GM18505 (cell line): ENCODE results near the gene NRTN.

ENCODE experiments used
- ATAC-seq: cut with Tn5 transposase; IDR thresholded peaks from one replicate; pipeline ENCODE4 v1.9.1; 2021; ENCODE audit not compliant: unreplicated experiment
- POLR2A ChIP-seq: IDR thresholded peaks from 4 replicates; pipeline ENCODE4 v1.6.1; 2011; ENCODE audit warnings: borderline replicate concordance; ENCODE audit not compliant: insufficient read depth, insufficient read length; ENCODE audit errors: extremely low read depth

NRTN gene

DNA sequence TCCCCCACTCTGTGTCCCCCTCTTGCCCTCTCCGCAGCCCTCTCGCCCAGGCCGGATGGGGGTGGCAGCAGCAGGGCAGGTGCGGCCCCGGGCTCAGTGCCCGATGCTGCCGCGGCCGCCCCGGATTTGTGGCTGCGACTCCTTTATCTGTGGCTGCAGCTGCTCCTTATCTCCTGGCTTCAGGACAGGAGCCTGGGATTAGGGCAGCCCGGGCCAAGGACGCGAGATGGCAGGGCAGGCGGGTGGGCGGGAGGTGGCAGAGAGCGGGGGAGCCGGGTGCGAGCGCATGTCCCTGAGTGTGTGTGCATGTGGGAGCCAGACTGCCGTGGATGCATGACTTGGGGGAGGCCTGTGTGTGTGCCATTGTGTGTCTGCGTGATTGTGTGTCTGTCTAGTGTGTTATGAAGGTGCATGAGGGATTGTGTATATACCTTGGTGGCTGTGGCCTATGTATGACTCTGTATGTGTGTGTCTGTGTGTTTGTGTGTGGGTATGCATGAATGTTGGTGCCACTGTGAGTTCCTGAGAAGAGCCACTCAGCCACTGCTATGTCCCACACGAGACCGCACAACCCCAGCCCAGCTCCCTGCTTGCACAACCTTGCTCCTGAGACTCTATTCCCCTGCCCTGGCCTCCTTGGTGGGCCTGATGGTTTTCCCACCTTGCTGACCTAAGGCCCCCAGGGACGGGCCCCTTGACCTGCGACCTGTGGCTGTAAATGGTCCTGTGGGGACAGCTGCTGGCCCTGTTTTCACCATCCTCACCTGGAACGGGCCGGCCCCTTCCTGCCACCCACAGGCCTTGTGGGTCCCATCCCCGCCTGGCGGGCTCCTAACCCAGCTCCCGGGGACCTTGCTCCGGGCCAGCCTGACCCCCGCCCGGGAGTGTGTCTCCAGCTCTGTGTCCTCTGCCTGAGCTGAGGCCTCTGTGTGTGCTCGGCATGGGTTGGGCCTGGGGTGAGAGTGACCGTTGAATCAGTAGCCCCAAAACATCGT, 5.3 kb upstream of the NRTN start:
- TF ChIP-seq POLR2A, result no peak
- ATAC-seq, result no peak

DNA sequence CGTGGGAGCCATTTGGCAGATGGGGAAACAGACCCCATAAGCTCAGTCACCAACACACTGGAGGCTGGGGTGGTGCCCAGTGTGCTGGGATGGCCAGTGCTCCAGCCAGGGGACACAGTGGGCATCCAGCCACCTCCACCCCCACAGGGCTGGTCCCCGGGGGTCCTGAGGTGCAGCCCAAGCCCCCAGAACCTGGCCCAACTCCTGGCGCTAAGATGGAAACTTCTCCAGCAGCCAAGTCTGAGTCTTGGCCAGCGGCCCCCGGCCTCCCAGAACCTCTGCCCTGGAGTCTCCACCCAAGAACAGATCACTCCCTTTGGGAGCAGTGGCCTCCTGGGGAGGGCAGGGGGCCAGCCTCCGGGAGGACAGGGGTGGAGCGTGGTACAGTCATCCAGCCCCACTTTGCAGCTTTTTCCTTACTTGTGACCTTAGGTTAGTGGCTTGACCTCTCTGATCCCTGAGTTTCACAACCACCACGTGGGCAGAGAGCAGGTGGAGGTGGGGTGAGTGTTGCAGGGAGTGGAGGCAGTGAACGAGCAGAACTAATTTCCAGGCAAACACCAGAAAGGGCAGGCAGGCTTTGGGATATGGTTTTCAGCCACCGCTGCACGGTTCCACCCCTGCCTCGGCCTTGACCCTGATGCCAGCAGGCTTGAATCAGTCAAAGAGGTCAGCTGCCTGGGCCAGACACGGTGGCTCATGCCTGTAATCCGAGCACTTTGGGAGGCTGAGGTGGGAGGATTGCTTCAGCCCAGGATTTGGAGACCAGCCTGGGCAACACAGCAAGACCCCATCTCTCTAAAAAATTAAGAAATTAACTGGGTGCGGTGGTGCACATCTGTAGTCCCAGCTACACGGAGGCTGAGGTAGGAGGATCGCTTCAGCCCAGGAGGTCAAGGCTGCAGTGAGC, 4.3 kb upstream of the NRTN start:
- ATAC-seq, result no peak
- no peak for TF ChIP-seq POLR2A

DNA sequence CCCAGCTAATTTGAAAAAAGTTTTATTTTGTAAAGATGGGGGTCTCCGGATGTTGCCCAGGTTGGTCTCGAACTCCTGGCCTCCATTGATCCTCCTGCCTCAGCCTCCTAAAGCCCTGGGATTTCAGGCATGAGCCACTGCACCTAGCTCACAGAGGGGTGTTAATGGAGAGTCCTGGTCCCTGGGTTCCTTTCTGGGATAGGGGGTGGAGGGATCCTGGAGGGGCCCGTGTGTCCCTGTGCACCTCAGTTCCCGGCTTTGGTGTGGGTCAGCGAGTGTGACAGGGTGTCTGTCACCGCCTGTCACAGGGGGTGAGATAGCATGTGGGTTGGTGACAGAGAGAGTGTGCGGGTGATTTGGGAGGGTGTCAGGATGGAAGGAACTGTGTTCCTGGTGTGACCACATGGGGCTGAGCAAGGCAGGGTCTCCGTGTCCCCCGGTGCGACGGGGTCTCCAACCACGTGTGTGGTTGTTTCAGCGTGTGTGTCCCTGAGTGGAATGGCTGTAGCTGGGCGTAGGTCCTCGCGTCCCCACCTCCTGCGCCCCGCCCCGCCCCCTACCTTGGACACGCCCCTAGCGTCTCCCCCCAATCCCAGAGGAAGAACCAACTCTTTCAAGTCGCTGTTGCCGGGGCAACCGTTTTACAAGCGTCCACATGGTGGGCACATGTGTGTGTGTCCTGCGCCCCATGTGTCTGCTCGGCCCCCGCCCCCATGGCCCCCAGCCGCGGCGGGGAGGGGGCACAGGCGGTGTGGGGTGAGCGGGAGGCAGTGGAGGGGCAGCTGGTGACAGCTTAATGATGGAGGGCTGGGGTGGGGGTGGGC, 2.9 kb upstream of the NRTN start:
- ATAC-seq, result no peak
- no peak for TF ChIP-seq POLR2A

DNA sequence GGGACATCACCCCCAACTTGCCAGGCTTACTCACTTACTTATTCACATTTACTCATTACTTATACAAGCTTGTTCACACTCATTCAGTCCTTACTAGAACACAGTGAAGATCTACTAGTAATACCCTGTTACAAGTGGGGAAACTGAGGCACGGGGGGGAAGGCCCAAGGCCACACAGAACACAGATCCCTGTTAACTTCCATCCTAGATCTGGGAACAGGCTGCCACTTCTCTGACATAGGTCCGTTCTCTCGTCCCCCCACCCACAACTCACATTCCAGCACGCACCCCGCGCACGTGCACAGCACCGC, 1.5 kb upstream of the NRTN start:
- ATAC-seq, result no peak
- TF ChIP-seq POLR2A, result no peak

DNA sequence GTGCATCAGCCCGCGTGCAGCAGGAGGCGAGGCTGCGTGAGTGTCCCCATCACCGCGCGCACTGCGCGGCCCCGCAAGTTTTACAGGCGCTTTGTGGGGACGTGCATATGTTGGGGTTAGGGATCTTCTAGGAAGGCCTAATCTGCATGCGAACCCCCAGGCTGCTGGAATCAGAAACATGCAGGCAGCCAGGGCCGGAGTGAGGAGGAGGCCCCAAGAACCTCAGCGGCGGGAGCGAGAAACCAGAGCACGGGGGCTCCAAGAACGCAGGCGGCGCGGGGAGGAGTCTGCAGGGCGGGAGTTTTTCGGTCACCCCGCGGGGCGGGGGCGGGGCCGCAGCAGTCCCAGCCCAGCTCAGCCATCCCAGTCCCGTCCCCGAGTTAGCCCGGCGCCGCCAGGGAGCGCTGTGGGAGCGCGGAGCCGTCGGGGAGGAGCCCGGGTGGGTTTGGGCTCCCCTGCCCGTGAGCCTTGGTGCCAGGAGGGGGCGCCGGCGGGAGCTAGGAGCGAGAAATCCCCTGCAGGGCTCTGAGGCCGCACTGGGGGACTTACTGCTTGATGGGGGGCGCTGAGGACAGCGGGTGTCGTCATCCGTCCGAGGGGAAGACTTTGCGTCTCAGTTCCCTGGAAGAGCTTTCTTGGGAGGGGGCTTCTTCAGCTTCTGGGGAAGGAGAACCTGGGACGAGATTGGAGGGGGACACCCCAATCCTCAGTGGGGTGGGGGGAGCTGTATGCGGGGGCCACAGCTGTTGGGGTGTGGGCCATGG, 933 bp upstream of the NRTN start:
- peak; percentile 76 for ATAC-seq
- no peak for TF ChIP-seq POLR2A

DNA sequence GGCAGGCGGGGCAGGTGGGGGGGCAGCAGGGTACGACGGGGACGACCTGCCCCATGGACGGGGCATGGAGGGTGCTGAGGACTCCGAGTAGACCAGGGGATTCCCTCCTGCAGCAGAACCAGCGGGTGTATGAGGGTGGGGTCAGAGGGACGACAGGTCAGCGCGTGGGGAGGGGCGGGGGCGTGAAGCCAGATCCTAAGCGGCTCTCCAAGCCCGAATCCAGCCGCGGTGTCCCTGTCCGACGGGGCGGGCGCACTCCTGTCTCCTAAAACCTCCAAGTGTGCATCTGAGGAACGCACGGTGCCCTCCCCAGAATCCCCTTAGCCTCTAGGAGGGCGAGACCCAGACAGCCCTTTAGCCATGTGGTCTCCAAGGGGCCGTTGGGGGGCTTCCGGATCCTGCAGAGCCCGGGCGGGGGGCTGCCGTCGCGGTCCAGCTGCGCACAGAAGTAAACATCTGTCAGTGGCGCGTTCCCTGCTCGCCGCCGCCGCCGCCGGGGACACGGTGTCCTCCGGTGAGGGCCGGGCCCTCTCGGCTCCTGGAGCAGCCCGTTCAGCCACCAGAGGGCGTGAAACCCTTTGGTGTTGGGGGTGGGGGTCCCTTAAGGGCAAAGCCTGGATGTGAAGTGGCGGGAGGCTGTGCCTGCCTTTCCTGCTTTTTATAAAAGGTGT, 730 bp downstream of the NRTN start:
- no peak for TF ChIP-seq POLR2A
- ATAC-seq, result no peak

DNA sequence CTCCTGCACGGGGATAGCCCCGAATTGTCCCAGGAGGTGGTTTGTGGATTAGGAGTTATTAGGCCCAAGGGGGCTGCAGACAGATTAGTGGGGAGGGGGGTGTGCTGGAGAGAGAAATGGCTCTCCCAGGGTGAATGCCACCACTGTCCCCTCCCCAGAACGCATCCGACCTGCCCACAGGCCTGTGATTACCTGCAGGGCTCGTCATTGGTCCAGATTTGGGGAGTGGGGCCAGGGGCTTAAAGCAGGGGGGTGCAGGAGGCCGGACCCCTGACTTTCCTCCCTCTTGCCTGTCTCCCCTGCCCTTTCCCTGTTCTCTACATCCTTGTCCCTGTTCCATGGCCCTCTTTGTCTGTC, 1.2 kb downstream of the NRTN start:
- no peak for ATAC-seq

DNA sequence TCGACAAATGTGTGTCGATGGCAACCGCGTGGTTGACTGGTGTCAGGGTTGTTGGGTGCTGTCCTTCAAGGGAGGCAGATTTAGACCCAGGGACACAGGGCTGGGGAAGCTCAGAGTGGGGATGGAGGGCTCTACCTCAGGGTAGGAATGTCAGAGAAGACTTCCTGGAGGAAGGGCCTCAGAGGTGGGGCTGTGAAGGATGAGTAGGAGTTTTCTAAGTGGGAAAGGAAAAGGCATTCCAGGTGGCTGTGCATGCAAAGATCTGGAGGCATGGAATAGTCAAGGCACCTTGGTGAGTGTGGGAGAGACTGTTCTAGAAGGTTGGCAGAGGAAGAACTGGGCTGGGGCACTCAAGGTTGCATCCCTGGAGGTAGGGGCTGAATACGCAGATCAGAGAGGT, 2.0 kb downstream of the NRTN start:
- ATAC-seq, result no peak
- no peak for TF ChIP-seq POLR2A

More for the DNA sequence above, 1.2 kb downstream of the NRTN start:
- TF ChIP-seq POLR2A, result no peak

DNA sequence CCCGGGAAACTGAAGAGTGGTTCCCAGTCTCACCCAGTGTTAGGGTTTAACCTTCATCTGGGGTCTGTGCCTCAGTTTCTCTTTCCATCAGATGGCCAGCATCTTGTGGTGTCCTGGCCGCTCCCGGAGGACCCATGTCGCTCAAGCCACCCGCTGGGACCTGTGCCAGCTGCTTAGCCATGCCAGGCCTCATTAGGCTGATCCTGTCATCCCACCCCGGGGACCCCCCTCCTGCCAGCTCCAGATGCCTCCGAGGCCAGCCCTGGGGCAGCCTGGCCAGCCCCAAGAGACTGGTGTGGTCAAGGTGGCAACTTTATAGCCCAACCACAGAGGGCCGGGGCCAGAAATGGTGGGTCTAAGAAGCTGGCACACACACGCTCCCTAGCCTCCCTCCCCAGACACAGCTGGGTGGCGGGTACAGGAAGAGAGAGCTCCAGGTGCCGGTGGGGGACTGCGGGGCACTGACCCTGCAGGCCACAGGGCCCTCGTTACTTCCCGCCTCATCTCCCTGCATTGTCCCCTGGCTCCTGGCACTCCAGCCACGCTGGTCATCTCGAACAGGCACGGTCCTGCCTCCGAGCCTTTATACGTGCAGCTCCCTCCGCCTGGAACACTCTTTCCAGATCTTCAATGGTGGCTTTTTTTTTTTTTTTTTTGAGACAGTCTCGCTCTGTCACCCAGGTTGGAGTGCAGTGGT, 3.4 kb downstream of the NRTN start:
- no peak for TF ChIP-seq POLR2A
- ATAC-seq, result no peak

DNA sequence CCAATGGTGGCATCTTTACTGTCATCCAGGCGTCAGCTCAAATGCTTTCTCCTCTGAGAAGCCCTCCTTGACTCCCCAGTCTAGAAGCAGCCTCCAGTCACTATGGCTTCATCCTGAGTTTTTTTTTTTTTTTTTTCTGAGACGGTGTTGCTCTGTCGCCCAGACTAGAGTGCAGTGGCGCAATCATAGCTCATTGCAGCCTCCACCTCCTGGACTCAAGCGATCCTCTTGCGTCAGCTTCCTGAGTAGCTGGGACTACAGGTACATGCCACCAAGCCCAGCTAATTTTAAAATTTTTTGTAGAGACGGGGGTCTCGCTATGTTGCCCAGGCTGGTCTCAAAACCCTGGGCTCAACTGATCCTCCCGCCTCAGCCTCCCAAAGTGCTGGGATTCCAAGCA, 4.2 kb downstream of the NRTN start:
- no peak for ATAC-seq
- TF ChIP-seq POLR2A, result no peak

DNA sequence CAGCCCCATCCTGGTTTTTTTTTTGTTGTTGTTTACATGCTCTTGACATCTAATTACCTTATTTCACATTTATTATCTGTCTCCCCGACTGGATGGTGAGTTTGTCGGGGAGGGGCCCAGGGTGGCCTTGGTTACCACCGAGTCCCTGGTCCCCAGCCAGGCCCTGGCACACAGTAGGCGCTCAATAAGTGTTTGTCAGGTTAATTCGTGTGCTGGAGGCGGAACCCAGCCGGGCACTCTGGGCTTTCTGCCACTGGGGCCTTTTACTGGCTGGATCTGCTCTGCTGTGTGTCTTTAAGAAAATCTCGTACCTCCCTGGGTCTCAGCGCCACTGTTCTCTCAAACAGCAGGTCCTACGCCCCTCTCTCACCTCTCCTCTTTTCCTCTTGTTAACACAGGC, 4.6 kb downstream of the NRTN start:
- no peak for ATAC-seq
- no peak for TF ChIP-seq POLR2A
